ENCODE measurements around the gene MSANTD3.

GRCh38 chr9:100465274-100465673, 38.3 kb downstream of the MSANTD3 start:
- TF ChIP-seq CTCF (IDR thresholded peaks at IDR 0.05) = no peak
- TF ChIP-seq POLR2A (IDR thresholded peaks at IDR 0.05) = no peak
